Kidney epithelial cell (primary cell): ENCODE data around the gene GRAMD2A. TPM values are rescaled to one million over a fixed set of nuclear protein-coding genes. Genes with fewer than 3 reads are reported as not detected.

Source experiments
- DNase-seq: peaks from one replicate; pipeline ENCODE4 v3.0.0-alpha.2; 2010; ENCODE audit warnings: low read depth
- H3K27me3 ChIP-seq: 2 replicates; pipeline ENCODE4 v1.6.0; 2011; ENCODE audit warnings: low read length; ENCODE audit not compliant: control insufficient read depth, insufficient read depth
- H3K36me3 ChIP-seq: 2 replicates; pipeline ENCODE4 v1.5.1; 2011; ENCODE audit warnings: low read length; ENCODE audit not compliant: control insufficient read depth, insufficient read depth
- H3K4me3 ChIP-seq: 2 replicates; pipeline ENCODE4 v1.5.1; 2011; ENCODE audit warnings: low read depth, mild to moderate bottlenecking, control low read depth, low read length
- CTCF ChIP-seq: IDR thresholded peaks from 2 replicates; pipeline ENCODE4 v1.5.1; 2011; ENCODE audit warnings: mild to moderate bottlenecking, moderate library complexity, low read length, control low read depth, inconsistent platforms; ENCODE audit not compliant: insufficient read depth, poor library complexity, severe bottlenecking
- total RNA-seq: library from RNA; depleted of rRNA; stranded (reverse); fragments of >200 nt; gene quantifications from 2 replicates; pipeline ENCODE4 v1.2.3, GENCODE V29; 2015

The GRAMD2A gene
- total RNA-seq, 1 donor from 2014 or later = 2.4 TPM

DNA sequence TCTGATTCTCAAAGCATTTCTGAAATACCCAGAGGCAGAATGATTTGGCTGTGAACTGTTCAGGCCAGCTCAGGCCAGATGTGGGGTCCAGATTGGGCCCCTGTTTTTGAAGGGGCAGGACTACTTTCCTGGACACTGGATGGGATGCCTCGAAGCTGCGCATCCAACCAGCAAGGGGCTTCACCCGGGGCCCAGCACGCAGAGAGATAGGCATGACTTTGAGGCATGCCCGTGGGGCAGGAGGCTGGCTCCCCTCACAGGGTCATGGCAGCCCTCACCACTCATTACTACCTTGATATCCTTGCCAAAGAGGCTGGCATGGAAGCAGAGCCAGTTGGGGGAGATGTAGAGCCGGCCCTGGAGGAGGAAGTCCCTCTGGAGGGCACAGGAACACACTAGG lies 30.1 kb downstream of the GRAMD2A start:
- DNase-seq = no peak
- H3K36me3 ChIP-seq = no peaks in the 10 kb centered on the region
- no peak overlapping the region for H3K4me3 ChIP-seq
- peaks cover 4% of the 10 kb centered on the region for H3K27me3 ChIP-seq
- no peak for TF ChIP-seq CTCF

DNA sequence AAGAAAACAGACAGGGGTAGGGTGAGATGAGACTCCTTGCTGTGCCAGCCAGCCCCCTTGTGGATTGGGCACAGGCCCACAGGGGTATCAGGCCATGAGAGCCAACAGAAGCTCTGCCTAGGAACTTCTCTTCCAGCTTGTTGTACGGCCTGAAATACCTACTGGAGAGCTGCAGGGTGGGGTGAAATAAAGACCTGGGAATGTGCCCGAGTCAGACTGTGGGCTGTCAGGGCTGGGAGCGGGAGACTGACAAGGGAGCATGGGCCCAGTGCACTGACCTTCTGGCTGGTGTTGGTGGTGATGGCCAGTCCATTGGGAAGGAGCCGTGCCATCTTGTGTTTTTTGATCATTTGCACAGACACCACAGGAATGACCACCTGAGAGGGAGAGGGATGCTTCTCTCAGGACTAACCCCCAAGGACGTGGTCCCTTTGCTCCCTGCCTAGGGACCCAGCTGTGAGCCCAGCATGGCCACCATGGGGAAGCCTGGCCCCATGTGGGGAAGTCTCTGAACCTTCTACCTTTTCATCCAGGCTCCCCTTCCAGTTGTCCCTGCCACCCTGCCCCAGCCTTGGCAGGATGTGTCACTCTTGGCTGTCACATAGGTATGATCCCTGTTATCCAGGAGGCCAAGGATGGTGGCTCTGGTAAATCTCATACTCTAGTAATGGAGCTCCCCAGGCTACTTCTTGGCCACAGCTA lies 30.7 kb downstream of the GRAMD2A start:
- DNase-seq = no peak
- H3K36me3 ChIP-seq = no peaks in the 10 kb centered on the region
- H3K4me3 ChIP-seq = no peak overlapping the region
- peaks cover 4% of the 10 kb centered on the region for H3K27me3 ChIP-seq
- TF ChIP-seq CTCF = no peak

GRCh38 chr15:72163719-72164118 lies 33.9 kb downstream of the GRAMD2A start:
- H3K36me3 ChIP-seq = no peaks in the 10 kb centered on the region
- TF ChIP-seq CTCF = no peak
- H3K27me3 ChIP-seq = no peaks in the 10 kb centered on the region
- H3K4me3 ChIP-seq = no peak overlapping the region
- no peak for DNase-seq

DNA sequence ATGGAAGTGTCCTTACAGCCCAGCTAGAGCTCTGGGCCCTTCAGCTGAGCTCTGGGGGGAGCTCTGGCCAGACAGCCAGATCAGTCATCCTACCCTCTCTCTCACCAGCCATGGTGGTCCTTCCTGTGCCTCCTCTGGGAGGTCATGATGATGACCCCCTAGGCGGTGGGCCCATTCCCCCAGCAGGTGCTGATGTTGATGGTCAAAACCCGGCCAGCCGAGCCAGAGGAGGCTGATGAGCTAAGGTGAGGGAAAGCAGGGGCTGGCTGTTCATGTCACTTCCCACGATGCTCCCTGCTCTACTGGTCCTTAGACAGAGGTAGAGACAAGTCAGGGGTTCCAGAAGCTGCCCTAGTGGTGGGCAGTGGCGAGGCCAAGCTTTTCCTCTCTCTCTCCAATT lies 35.0 kb downstream of the GRAMD2A start:
- Histone ChIP-seq H3K36me3 (no peaks in the 10 kb centered on the region), H3K4me3 (no peak overlapping the region), H3K27me3 (no peaks in the 10 kb centered on the region)
- TF ChIP-seq CTCF = no peak
- DNase-seq = no peak

DNA sequence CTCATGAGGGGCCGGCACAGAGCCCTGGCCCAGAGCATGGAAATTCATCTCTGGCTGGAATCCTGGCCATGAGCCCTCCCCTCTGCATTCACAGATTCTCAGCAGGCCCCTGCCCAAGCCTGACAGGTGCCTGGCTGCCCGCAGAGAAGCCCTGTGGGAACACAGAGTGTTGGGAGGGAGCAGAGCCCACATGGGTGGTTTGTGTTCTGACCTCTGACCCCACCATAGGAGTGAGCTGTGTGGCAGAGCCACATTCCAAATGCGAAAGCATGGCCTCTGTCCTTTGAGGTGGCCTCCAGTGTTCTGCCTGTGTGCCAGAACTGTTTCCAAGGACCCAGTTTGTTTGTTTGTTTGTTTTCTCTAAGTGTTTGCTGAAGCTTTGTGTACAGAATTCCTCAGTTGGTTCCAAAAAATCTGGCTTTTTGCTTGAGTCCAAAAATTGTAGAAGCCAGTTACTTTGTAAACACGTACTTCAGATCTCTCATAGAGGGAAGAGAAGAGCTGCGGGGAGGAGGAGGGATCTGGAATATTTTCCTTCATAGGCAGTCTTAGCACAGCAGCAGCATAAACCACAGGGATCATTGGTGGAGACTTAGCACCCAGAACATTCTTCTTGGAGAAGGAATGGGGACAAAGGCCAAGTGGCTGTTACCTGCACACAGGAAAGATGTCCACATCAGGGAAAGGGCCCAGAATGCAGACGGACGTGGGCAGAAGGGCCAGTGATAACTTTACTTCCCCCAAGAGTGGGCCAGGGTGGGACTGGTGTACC lies 36.0 kb downstream of the GRAMD2A start:
- TF ChIP-seq CTCF = no peak
- Histone ChIP-seq H3K4me3 (no peak overlapping the region), H3K27me3 (no peaks in the 10 kb centered on the region), H3K36me3 (no peaks in the 10 kb centered on the region)
- DNase-seq = no peak
